ENCODE data around the gene KIF5A. TPM values are rescaled to one million over a fixed set of nuclear protein-coding genes. Genes with fewer than 3 reads are reported as not detected.

The KIF5A gene
- polyA plus RNA-seq, 3 donors = 0.01 TPM; not detected in 2

GRCh38 chr12:57631566-57632072, 81.8 kb downstream of the KIF5A start:
- Mint-ChIP-seq H3K9me3 (peaks cover 0 to 5% (median 2%) of the 10 kb centered on the region in 7 donors), H3K27me3 (ENCODE audit: low read depth in 3 of 3) (peaks cover 67 to 86% (median 70%) of the 10 kb centered on the region in 3 donors), H3K27ac (peak overlapping the region in 1 of 7 donors; percentile 18), H3K36me3 (peaks cover 0 to 4% of the 10 kb centered on the region in 2 donors), H3K4me3 (peak overlapping the region in 1 of 2 donors; percentile 80), H3K4me1 (peaks cover 18% of the 10 kb centered on the region)
- H3K4me3 ChIP-seq (replicated peaks in 1 of 3; ENCODE audit: low read depth in 2 of 3, low read length in 3 of 3) = no peak overlapping the region
- no peak for DNase-seq
- no peak overlapping the region for H3K27ac ChIP-seq (ENCODE audit: low read depth in 1 of 2, low read length in 2 of 2)
- peaks cover 0 to 30% of the 10 kb centered on the region in 2 donors for H3K9me3 ChIP-seq (replicated peaks in 1 of 2; ENCODE audit: control insufficient read depth in 1 of 2, insufficient read depth in 1 of 2, low read length in 2 of 2)
- no peaks in the 10 kb centered on the region for H3K79me2 ChIP-seq (ENCODE audit: insufficient read depth, low read length)
- no peak for TF ChIP-seq CTCF (IDR thresholded peaks at IDR 0.05)
- H3K4me1 ChIP-seq (ENCODE audit: control insufficient read depth in 1 of 2, insufficient read depth in 2 of 2, low read length in 2 of 2) = peaks cover 16 to 28% of the 10 kb centered on the region in 2 donors
- no peak overlapping the region for H3K4me2 ChIP-seq (replicated peaks; ENCODE audit: extremely low read depth, low read length, poor library complexity, severe bottlenecking)
- WGBS (ENCODE audit: insufficient coverage) = 13% methylated on average over 26 of the region's 26 CpGs
- peaks cover 59 to 92% of the 10 kb centered on the region in 2 donors for H3K27me3 ChIP-seq (ENCODE audit: control insufficient read depth in 2 of 2, insufficient read depth in 2 of 2, low read length in 2 of 2)
- intact Hi-C loops (cut with micrococcal nuclease) = loop anchor here in 1 of 2 donors (5.0 kb wide), 1 partner anchor 174 kb away; the partner anchor contains the start of genes GLI1 and INHBE
- H3K9ac ChIP-seq (ENCODE audit: insufficient read depth, low read length, poor library complexity, severe bottlenecking) = no peak overlapping the region
- no peaks in the 10 kb centered on the region for H3K36me3 ChIP-seq (replicated peaks in 1 of 2; ENCODE audit: control insufficient read depth in 1 of 2, insufficient read depth in 2 of 2, low read length in 2 of 2)
- no peak overlapping the region for H2AFZ ChIP-seq (ENCODE audit: insufficient read depth, low read depth, low read length, poor library complexity, severe bottlenecking)
- no peaks in the 10 kb centered on the region for H4K20me1 ChIP-seq (ENCODE audit: insufficient read depth, low read length)

- peaks cover 0 to 4% of the 10 kb centered on the region in 2 donors for H3K36me3 Mint-ChIP-seq
- H2AFZ ChIP-seq (ENCODE audit: insufficient read depth, low read depth, low read length, poor library complexity, severe bottlenecking) = peak overlapping the region; percentile 73
- peak in 1 of 3 donors; percentile 5 for DNase-seq
- H3K27me3 Mint-ChIP-seq (ENCODE audit: low read depth in 3 of 3) = peaks cover 62 to 80% (median 64%) of the 10 kb centered on the region in 3 donors
- peaks cover 15% of the 10 kb centered on the region for H3K4me1 Mint-ChIP-seq
- H3K4me3 Mint-ChIP-seq = peak overlapping the region; percentile 39 to 80
- peaks cover 53 to 85% of the 10 kb centered on the region in 2 donors for H3K27me3 ChIP-seq (ENCODE audit: control insufficient read depth in 2 of 2, insufficient read depth in 2 of 2, low read length in 2 of 2)
- WGBS (ENCODE audit: insufficient coverage) = 1% methylated on average over 52 of the region's 67 CpGs
- peaks cover 0 to 5% (median 2%) of the 10 kb centered on the region in 7 donors for H3K9me3 Mint-ChIP-seq
- peak overlapping the region; percentile 1 to 68 (median 23) for H3K4me3 ChIP-seq (replicated peaks in 1 of 3; ENCODE audit: low read depth in 2 of 3, low read length in 3 of 3)
- no peak overlapping the region for H3K9ac ChIP-seq (ENCODE audit: insufficient read depth, low read length, poor library complexity, severe bottlenecking)
- H4K20me1 ChIP-seq (ENCODE audit: insufficient read depth, low read length) = no peaks in the 10 kb centered on the region
- no peaks in the 10 kb centered on the region for H3K79me2 ChIP-seq (ENCODE audit: insufficient read depth, low read length)
- no peaks in the 10 kb centered on the region for H3K36me3 ChIP-seq (replicated peaks in 1 of 2; ENCODE audit: control insufficient read depth in 1 of 2, insufficient read depth in 2 of 2, low read length in 2 of 2)
- H3K4me2 ChIP-seq (replicated peaks; ENCODE audit: extremely low read depth, low read length, poor library complexity, severe bottlenecking) = peak overlapping the region; percentile 73
- H3K9me3 ChIP-seq (replicated peaks in 1 of 2; ENCODE audit: control insufficient read depth in 1 of 2, insufficient read depth in 1 of 2, low read length in 2 of 2) = peaks cover 0 to 30% of the 10 kb centered on the region in 2 donors
- no peak overlapping the region for H3K27ac ChIP-seq (ENCODE audit: low read depth in 1 of 2, low read length in 2 of 2)
- H3K4me1 ChIP-seq (ENCODE audit: control insufficient read depth in 1 of 2, insufficient read depth in 2 of 2, low read length in 2 of 2) = peaks cover 16 to 27% of the 10 kb centered on the region in 2 donors
- intact Hi-C loops (cut with micrococcal nuclease) = loop anchor here in 1 of 2 donors (5.0 kb wide), 1 partner anchor 175 kb away; the partner anchor contains the start of genes GLI1 and INHBE
- TF ChIP-seq CTCF (IDR thresholded peaks at IDR 0.05) = no peak
- H3K27ac Mint-ChIP-seq = no peak overlapping the region
Measured at GRCh38 chr12:57632073-57632957, 82.5 kb downstream of the KIF5A start.

All from CD14-positive monocyte (primary cell).